IPS-NIHi7 (cell line): ENCODE data around the gene OR7A5.
"Not testable (repeated sequence)": the region's sequence is repeated elsewhere in the genome, so short reads cannot be mapped to it uniquely, and the experiment has no call there.

Source experiments
- DNase-seq: peaks from one replicate; pipeline ENCODE4 v3.0.0; 2012; ENCODE audit warnings: mixed read lengths; ENCODE audit errors: extremely low spot score

The OR7A5 gene

GRCh38 chr19:14784730-14785101, 50.3 kb downstream of the OR7A5 start:
- not testable (repeated sequence) for DNase-seq

GRCh38 chr19:14783410-14783998, 51.5 kb downstream of the OR7A5 start:
- not testable (repeated sequence) for DNase-seq

DNA sequence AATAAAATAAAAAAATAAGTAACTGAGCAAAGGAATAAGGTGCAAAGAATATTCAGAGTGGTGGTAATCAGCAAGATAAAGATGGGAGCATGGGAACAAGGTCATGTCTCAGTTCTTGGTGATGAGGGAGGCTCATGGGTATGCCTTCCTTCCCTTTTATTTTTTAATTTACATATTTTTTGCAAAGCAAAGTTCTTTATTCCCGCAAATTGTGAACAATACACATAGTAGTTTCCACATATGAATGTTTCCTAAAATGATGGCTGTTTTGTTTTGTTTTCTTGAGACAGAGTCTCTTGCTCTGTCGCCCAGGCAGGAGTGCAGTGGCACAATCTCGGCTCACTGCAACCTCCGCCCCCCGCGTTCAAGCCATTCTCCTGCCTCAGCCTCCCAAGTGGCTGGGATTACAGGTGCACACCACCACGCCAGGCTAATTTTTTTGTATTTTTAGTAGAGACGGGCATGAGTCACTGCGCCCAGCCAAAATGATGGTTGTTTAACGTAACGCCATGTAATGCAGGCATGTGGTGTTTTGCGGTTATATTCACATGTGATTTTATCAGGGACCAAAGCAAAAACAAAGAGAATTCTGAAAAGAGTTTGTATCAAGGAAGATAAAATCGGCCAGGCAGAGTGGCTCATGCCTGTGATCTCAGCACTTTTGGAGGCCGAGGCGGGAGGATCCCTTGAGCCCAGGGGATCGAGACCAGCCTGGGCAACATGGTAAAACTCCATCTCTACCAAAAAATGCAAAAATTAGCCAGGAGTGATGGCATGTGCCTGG, 52.2 kb downstream of the OR7A5 start:
- DNase-seq, result no peak

- DNase-seq, result not testable (repeated sequence)
Measured at GRCh38 chr19:14781713-14782536, 53.1 kb downstream of the OR7A5 start.

GRCh38 chr19:14780622-14781225, 54.3 kb downstream of the OR7A5 start:
- DNase-seq, result not testable (repeated sequence)

- no peak for DNase-seq
Measured at GRCh38 chr19:14779151-14779550, 55.8 kb downstream of the OR7A5 start.

DNA sequence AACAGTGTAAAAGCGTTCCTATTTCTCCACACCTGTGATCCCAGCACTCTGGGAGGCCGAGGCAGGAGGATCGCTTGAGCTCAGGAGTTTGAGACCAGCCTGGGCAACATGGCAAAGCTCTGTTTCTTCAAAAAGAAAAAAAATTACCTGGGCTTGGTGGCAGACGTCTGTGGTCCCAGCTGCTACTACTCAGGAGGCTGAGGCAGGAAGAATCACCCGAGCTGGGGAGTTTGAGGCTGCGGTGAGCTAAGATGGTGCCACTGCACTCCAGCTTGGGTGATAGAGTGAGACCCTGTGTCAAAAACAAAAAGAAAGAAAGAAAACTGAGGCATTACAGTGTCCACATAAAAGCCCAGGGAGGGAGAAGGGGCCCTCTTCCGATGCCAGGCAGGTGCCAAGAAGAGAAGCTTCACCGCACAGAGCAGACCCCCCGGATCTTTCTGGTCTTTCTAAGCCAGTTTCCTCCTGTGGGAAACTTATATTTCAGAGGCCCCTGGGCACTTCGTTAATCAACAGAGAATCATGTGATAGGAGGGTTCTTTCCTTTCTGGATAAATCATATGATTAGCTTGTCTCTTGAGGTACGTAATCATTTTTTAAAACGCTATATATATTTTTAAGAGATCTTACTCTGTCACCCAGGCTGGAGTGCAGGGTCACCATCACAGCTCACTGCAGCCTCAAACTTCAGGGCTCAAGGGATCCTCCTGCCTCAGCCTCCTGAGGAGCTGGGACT, 56.7 kb downstream of the OR7A5 start, which contains the start of gene ADGRE2:
Gene ADGRE2, minus strand, starts transcription at position 451 of the 736 bp plus-strand sequence. CDS start 1,804 bp downstream, outside the sequence.
- not testable (repeated sequence) for DNase-seq

- not testable (repeated sequence) for DNase-seq
Measured at GRCh38 chr19:14777645-14778044, 57.3 kb downstream of the OR7A5 start.
